Measurements from ENCODE around the gene OR5M3.

OR5M3 gene

DNA sequence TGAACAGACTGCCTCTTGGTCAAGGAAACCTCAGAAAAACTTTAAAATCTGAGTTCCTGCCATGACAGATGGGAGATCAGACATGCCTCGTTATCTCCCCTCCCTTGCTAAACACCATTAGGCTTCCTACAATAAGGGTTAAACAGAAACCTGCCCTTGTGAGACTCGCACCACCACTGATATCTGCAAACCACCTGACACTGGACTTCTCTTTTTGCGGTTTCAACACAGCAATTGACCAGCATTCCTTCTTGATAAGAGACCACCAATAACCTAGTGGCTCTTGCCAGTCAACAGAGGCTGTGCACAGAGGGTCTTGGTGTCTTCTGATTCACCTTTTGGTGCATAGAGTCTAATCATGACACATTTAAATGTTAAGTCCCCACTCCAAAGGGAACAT, 13.6 kb upstream of the OR5M3 start:
- H3K4me3 ChIP-seq (ENCODE audit: low read depth, low read length) = no peak overlapping the region
- TF ChIP-seq, protein P1, sequence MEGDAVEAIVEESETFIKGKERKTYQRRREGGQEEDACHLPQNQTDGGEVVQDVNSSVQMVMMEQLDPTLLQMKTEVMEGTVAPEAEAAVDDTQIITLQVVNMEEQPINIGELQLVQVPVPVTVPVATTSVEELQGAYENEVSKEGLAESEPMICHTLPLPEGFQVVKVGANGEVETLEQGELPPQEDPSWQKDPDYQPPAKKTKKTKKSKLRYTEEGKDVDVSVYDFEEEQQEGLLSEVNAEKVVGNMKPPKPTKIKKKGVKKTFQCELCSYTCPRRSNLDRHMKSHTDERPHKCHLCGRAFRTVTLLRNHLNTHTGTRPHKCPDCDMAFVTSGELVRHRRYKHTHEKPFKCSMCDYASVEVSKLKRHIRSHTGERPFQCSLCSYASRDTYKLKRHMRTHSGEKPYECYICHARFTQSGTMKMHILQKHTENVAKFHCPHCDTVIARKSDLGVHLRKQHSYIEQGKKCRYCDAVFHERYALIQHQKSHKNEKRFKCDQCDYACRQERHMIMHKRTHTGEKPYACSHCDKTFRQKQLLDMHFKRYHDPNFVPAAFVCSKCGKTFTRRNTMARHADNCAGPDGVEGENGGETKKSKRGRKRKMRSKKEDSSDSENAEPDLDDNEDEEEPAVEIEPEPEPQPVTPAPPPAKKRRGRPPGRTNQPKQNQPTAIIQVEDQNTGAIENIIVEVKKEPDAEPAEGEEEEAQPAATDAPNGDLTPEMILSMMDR (IDR thresholded peaks at IDR 0.05; ENCODE audit: low read depth, low read length, missing control alignments) = no peak
- DNase-seq (ENCODE audit: low read depth) = no peak

GRCh38 chr11:56474729-56475235, 1.6 kb upstream of the OR5M3 start:
- TF ChIP-seq, protein P1 (IDR thresholded peaks at IDR 0.05; ENCODE audit: low read depth, low read length, missing control alignments) = no peak
- H3K4me3 ChIP-seq (ENCODE audit: low read depth, low read length) = no peak overlapping the region
- no peak for DNase-seq (ENCODE audit: low read depth)

DNA sequence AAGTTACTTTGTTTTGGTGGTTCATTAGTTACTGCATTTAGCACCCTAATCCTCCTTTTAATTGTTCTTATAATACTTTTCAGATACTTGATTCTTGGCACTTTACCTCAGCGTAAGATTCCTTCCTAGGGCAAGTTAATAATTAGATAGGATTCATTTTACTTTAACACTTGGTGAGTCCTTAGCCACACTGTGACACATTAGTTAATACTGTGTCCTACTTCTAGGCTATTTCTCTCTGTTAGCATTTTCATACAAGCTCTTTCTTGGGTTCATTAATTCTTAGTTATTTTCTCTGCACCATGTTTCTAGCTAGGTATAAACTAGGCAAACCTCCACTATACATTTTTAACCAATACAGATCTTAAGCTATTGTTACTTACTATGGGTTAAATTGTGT, 16.1 kb downstream of the OR5M3 start:
- no peak for DNase-seq (ENCODE audit: low read depth)
- H3K4me3 ChIP-seq (ENCODE audit: low read depth, low read length) = no peak overlapping the region
- TF ChIP-seq, protein P1 (IDR thresholded peaks at IDR 0.05; ENCODE audit: low read depth, low read length, missing control alignments) = no peak

DNA sequence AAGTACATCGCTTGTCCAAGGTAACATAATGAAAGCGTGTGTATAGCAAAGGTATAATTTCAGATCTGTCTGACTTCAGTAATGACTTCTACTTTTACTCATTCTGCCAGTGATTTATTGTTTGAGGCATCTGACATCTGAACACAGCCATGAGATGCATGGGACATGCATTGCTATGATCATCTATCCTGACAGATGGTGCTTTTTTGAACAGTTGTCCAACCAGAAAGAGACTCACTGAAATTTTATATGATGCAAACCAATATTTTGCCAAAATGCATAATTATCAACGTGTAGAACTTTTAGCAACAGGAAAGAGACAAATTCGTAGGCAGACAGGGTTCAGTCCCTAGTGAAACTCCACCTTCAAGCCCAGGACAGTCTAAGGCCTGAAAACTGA, 19.6 kb downstream of the OR5M3 start:
- no peak for DNase-seq (ENCODE audit: low read depth)
- TF ChIP-seq, protein P1 (IDR thresholded peaks at IDR 0.05; ENCODE audit: low read depth, low read length, missing control alignments) = no peak
- H3K4me3 ChIP-seq (ENCODE audit: low read depth, low read length) = no peak overlapping the region

Data from GM12864 (cell line).